HUES64 (cell line): ENCODE measurements around the gene GANC.
A peak's percentile ranks its signal among the peaks of the same experiment; 100 is the strongest.
"Not testable (repeated sequence)": the region's sequence is repeated elsewhere in the genome, so short reads cannot be mapped to it uniquely, and the experiment has no call there.

Experiments used
- H3K27ac ChIP-seq: 2 replicates; pipeline ENCODE4 v1.7.0; 2013; ENCODE audit warnings: low read depth, low read length, inconsistent platforms
- H3K27me3 ChIP-seq: 2 replicates; pipeline ENCODE4 v1.6.1; 2013; ENCODE audit warnings: mild to moderate bottlenecking, low read length; ENCODE audit not compliant: insufficient read depth
- H3K36me3 ChIP-seq: 2 replicates; pipeline ENCODE4 v1.6.1; 2013; ENCODE audit warnings: mild to moderate bottlenecking, low read length; ENCODE audit not compliant: insufficient read depth
- H3K4me1 ChIP-seq: 2 replicates; pipeline ENCODE4 v1.6.1; 2013; ENCODE audit warnings: mild to moderate bottlenecking, low read length, moderate library complexity; ENCODE audit not compliant: insufficient read depth
- H3K4me3 ChIP-seq: 2 replicates; pipeline ENCODE4 v1.5.1; 2013; ENCODE audit warnings: mild to moderate bottlenecking, low read length, moderate library complexity
- H3K9ac ChIP-seq: 2 replicates; pipeline ENCODE4 v1.6.1; 2013; ENCODE audit warnings: mild to moderate bottlenecking, low read depth, low read length
- H3K9me3 ChIP-seq: 2 replicates; pipeline ENCODE4 v1.6.1; 2013; ENCODE audit warnings: low read depth, low read length; ENCODE audit not compliant: insufficient read depth
- WGBS: fragments of 150-250, 120-280 bp; methylation state at CpG from one replicate; pipeline ENCODE4 v1.1.7; 2013; ENCODE audit warnings: missing lambda C conversion rate; 5-methylcytosine and 5-hydroxymethylcytosine counted together

Gene GANC

DNA sequence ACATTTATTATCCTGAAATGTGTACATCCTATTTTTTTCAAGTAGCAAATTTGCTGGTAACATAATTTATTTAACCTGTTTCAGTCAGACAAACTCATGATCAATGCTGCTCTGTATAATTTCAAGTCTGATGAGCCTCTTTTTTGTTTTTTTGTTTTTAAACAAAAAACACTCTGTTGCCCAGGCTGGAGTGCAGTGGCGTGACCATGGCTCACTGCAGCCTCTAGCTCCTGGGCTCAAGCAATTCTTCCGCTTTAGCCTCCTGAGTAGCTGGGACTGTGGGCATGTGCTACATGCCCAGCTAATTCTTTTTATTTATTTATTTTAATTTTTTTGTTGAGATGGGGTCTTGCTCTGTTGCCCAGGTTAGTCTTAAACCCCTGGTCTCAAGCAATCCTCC, 46.2 kb downstream of the GANC start:
- H3K9me3 ChIP-seq: no peaks in the 10 kb centered on the region
- H3K36me3 ChIP-seq: no peaks in the 10 kb centered on the region
- no peak overlapping the region for H3K27ac ChIP-seq
- no peak overlapping the region for H3K4me3 ChIP-seq
- WGBS: 97% methylated on average over 2 of the region's 2 CpGs
- H3K9ac ChIP-seq: no peak overlapping the region
- H3K27me3 ChIP-seq: no peaks in the 10 kb centered on the region
- no peaks in the 10 kb centered on the region for H3K4me1 ChIP-seq

DNA sequence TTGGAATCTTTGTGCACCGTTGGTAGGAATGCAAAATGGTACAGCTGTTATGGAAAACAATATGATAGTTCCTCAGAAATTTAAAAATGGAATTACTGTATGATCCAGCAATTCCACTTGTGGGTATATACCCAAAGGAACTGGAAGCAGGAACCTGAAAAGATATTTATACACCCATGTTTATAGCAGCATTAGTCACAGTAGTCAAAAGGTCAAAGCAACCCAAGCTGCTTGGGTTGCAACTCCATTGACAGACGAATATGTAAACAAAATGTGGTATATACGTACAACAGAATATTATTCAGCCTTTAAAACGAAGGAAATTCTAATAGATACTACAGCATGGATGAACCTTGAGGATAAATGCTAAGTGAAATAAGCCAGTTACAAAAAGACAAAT, 51.3 kb downstream of the GANC start:
- Histone ChIP-seq H3K4me3 (no peak overlapping the region), H3K9me3 (no peaks in the 10 kb centered on the region), H3K36me3 (no peaks in the 10 kb centered on the region), H3K27ac (no peak overlapping the region), H3K9ac (no peak overlapping the region), H3K4me1 (no peaks in the 10 kb centered on the region), H3K27me3 (no peaks in the 10 kb centered on the region)
- WGBS: 82% methylated on average over 4 of the region's 4 CpGs

DNA sequence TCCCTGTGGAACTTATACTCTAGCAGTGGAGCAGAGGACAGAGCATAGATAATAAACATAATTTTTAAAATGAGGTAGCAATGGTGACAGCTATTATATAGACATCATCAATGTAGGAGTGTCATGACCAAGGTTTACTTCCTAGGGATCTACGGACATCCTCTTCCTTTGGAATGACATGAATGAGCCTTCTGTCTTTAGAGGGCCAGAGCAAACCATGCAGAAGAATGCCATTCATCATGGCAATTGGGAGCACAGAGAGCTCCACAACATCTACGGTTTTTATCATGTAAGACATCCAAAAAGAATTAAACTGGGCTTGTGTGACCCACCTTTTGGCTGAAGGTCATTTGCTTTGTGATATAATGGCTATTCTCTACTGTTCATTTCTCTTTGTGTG, 56.2 kb downstream of the GANC start:
- H3K9me3 ChIP-seq: no peaks in the 10 kb centered on the region
- no peak overlapping the region for H3K9ac ChIP-seq
- H3K4me1 ChIP-seq: no peaks in the 10 kb centered on the region
- H3K36me3 ChIP-seq: no peaks in the 10 kb centered on the region
- 83% methylated on average over 2 of the region's 2 CpGs for WGBS
- H3K27me3 ChIP-seq: no peaks in the 10 kb centered on the region
- no peak overlapping the region for H3K4me3 ChIP-seq
- no peak overlapping the region for H3K27ac ChIP-seq

DNA sequence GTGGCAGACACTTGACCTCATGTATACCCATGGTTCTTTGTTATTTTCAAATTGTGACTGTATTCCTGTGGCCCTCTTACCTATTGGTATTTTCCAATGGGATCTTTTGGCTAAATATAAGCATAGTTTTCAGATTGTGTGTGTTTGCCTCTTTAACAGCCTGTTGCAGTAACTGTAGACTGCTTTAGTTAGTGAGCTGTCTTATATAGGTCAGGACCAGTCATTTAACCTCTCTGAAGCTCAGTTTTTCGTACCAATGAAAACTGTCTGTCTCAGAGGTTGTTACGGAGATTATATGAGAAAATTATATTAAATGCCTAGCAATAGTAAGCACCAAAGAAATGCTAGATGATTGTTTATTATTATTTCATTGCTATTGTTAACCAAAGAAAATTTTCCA, 57.0 kb downstream of the GANC start:
- no peaks in the 10 kb centered on the region for H3K27me3 ChIP-seq
- no peaks in the 10 kb centered on the region; the same call in 1 of the 2 replicates for H3K9me3 ChIP-seq
- H3K4me3 ChIP-seq: no peak overlapping the region
- no peak overlapping the region for H3K9ac ChIP-seq
- H3K27ac ChIP-seq: no peak overlapping the region
- no peaks in the 10 kb centered on the region for H3K4me1 ChIP-seq
- WGBS: 87% methylated on average over 2 of the region's 2 CpGs
- H3K36me3 ChIP-seq: no peaks in the 10 kb centered on the region

DNA sequence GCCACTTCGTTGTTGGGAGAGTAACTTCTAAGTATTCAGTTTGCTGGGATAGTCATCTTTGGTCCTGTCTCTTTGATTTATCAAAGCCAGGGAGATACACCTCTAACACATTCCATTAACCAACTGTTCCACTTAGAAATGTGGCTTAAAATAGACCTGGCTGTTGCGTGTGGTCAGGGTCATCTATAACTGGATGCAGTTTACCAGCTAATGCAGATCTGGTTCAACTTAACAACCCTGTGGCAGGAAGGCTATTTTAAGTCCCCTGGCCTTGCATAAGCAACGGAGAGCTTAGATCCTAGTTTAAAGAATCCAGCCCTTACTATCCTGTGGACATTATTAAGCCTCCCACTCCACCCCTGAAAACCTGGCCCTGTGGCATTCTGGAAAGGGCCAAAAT, 58.2 kb downstream of the GANC start:
- Histone ChIP-seq H3K27me3 (no peaks in the 10 kb centered on the region), H3K9me3 (no peaks in the 10 kb centered on the region; the same call in 1 of the 2 replicates)
- WGBS: 97% methylated on average over 3 of the region's 3 CpGs

DNA sequence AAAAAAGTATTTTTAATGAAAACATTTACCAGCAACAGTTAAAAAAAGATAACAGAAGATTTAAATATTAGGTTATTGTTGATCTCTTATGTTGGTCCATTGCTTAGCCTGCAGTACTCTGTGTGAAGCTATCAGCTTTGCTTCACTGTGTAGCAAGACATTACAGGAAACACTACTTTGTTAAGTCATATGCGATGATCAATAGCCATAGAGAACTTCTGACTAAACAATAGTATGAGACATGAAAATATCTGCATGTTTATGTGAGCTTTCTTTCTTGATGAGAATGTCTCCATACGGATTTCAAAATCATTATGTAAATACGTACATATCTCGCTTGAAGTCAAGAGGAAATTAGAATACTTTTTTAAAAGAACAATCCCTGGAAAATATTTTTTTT, 59.3 kb downstream of the GANC start:
- Histone ChIP-seq H3K36me3 (no peaks in the 10 kb centered on the region), H3K27ac (no peak overlapping the region), H3K4me3 (no peak overlapping the region), H3K27me3 (no peaks in the 10 kb centered on the region), H3K9ac (no peak overlapping the region), H3K4me1 (no peaks in the 10 kb centered on the region), H3K9me3 (no peaks in the 10 kb centered on the region; the same call in 1 of the 2 replicates)
- WGBS: 94% methylated on average over 3 of the region's 4 CpGs

More for the DNA sequence above, 58.2 kb downstream of the GANC start:
- Histone ChIP-seq H3K4me3 (no peak overlapping the region), H3K27ac (no peak overlapping the region), H3K36me3 (no peaks in the 10 kb centered on the region), H3K9ac (no peak overlapping the region), H3K4me1 (no peaks in the 10 kb centered on the region)

DNA sequence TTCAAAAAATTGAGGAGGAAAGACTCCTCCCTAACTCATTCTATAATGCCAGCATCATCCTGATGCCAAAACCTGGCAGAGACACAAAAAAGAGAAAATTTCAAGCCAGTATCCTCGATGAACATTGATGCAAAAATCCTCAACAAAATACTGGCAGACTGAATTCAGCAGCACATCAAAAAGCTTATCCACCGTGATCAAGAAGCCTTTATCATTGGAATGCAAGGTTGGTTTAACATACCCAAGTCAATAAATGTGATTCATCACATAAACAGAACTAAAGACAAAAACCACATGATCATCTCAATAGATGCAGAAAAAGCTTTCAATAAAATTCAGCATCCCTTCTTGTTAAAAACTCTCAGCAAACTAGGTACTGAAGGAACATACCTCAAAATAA, 62.1 kb downstream of the GANC start:
- Histone ChIP-seq H3K27ac (no peak overlapping the region), H3K4me1 (no peaks in the 10 kb centered on the region; the same call in 1 of the 2 replicates), H3K9ac (no peak overlapping the region), H3K4me3 (no peak overlapping the region), H3K36me3 (no peaks in the 10 kb centered on the region), H3K9me3 (no peaks in the 10 kb centered on the region; the same call in 1 of the 2 replicates), H3K27me3 (no peaks in the 10 kb centered on the region)
- 92% methylated on average over 2 of the region's 2 CpGs for WGBS

DNA sequence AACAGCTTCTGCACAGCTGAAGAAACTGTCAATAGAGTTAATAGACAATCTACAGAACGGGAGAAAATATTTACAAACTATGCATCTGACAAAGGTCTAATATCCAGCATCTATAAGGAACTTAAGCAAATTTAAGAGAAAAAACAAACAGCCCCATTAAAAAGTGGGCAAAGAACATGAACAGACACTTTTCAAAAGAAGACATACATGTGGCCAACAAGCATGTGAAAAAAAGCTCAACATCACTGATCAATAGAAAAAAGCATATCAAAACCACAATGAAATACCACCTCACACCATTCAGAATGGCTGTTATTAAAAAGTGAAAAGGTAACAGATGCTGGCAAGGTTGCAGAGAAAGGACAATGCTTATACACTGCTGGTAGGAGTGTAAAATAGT, 63.6 kb downstream of the GANC start:
- not testable (repeated sequence) for H3K36me3 ChIP-seq, H3K9me3 ChIP-seq, H3K9ac ChIP-seq, H3K4me3 ChIP-seq, H3K27me3 ChIP-seq, H3K4me1 ChIP-seq, H3K27ac ChIP-seq
- 100% methylated on average over 1 of the region's 1 CpG for WGBS

DNA sequence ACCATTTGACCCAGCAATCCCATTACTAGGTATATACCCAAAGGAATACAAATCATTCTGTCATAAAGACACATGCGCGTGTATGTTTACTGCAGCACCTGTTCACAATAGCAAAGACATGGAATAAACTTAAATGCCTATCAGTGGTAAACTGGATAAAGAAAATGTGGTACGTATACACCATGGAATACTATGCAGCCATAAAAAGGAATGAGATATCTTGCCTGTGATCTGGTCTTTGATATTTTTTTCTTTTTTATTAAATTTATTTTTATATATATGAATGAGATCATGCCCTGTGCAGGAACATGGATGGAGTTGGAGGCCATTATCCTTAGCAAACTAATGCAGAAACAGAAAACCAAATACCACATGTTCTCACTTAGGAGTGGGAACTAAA, 64.1 kb downstream of the GANC start:
- not testable (repeated sequence) for H3K27ac ChIP-seq, H3K9me3 ChIP-seq, H3K27me3 ChIP-seq, H3K4me3 ChIP-seq, H3K36me3 ChIP-seq, H3K4me1 ChIP-seq, H3K9ac ChIP-seq
- WGBS: 100% methylated on average over 2 of the region's 3 CpGs

DNA sequence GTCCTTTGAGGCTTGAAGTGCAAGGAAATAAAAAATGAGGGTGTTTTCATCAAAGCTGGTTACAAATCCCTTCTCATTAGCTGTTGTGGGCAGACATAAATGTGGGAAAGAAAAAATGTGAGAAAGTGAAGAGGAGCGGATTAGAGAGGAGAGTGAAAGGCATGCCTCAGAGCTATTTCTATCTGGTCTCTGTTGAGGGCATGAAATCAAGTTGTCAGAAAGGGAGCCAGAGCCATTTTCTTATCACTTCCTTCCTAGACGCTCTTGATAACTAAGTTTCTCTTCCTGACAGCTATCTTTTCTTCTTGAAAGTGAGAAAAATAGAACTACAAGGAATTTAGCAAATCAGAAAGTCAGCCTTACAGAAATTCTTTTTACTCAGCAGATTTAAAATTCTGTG, 65.5 kb downstream of the GANC start:
- Histone ChIP-seq H3K27ac (no peak overlapping the region), H3K4me1 (no peaks in the 10 kb centered on the region; the same call in 1 of the 2 replicates), H3K36me3 (no peaks in the 10 kb centered on the region), H3K9ac (peak overlapping the region; percentile 25; the same call in 1 of the 2 replicates), H3K9me3 (no peaks in the 10 kb centered on the region; the same call in 1 of the 2 replicates), H3K27me3 (no peaks in the 10 kb centered on the region), H3K4me3 (no peak overlapping the region)
- 92% methylated on average over 2 of the region's 2 CpGs for WGBS

DNA sequence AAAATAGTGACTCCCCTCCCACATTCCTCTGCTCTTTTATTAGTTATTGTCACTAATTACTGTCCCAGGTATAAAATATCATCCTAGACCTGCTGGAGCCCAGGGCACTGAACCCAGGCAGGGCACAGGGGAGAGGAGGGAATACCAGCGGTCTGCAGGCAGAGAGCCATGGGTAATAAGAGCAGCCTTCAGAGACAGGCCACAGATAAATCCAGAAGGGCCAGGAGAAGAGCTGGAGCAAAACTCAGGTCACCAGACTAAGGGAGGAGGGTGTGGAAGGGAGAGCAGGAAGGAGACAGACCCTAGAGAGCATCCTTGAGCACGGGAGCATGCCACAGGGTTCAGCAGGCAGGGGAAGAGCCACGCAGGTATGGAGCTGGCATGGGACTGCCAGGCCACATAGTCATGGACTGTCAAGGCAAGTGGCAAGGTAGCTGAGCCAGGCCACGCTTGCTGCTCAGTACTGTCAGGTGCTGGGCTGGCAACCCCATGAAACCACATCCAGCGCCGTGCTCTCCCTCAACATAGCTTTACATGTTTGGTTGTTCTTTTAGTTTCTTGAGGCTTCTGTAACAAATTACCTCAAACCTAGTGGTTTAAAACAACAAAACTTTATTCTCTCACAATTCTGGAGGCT, 70.7 kb downstream of the GANC start:
- H3K9ac ChIP-seq: no peak overlapping the region
- no peaks in the 10 kb centered on the region for H3K4me1 ChIP-seq
- H3K27me3 ChIP-seq: no peaks in the 10 kb centered on the region
- H3K9me3 ChIP-seq: no peaks in the 10 kb centered on the region
- no peak overlapping the region for H3K4me3 ChIP-seq
- no peak overlapping the region for H3K27ac ChIP-seq
- 86% methylated on average over 6 of the region's 6 CpGs for whole genome bisulfite sequencing
- no peaks in the 10 kb centered on the region for H3K36me3 ChIP-seq

DNA sequence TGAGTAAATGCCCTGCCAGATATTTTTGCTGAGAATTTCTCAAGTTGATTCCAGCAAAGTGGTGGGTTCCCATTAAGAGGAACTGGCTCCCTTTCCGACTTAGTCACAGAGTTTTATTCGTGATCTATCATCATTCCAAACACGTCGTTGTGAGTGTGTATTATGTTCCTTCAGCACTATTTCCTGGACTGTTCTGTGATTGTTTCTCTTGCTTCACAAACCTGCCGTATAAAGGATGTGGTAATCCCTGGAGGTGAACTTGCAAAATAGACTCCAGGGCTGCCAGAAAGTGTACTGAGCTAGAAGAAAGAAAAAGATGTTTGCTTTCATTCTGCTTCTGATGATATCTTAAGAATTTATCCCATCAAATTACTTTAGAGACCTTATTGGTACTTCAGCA, 71.8 kb downstream of the GANC start:
- Histone ChIP-seq H3K9ac (no peak overlapping the region), H3K4me1 (no peaks in the 10 kb centered on the region), H3K4me3 (no peak overlapping the region), H3K27ac (no peak overlapping the region), H3K36me3 (no peaks in the 10 kb centered on the region), H3K27me3 (no peaks in the 10 kb centered on the region), H3K9me3 (no peaks in the 10 kb centered on the region)
- WGBS: 94% methylated on average over 5 of the region's 5 CpGs
